Activated CD4-positive, alpha-beta T cell treated with anti-CD3 and anti-CD28 coated beads, Interleukin-2, amount 50 U/mL, for 48 hours (primary cell): ENCODE measurements around the gene PPP6R1.

ENCODE experiments used
- DNase-seq, 2 experiments: peaks; one replicate each; pipeline ENCODE4 v3.0.0-alpha.2; 2020

The PPP6R1 gene

GRCh38 chr19:55279770-55280643, 21.2 kb upstream of the PPP6R1 start, which contains the start of gene HSPBP1:
HSPBP1 (minus strand) TSS chr19:55280110; CDS start chr19:55279608, 502 bp downstream.
- DNase-seq: peak; percentile 96

GRCh38 chr19:55279340-55279739, 20.5 kb upstream of the PPP6R1 start:
- no peak for DNase-seq

GRCh38 chr19:55278391-55279135, 19.7 kb upstream of the PPP6R1 start:
- no peak for DNase-seq

- no peak for DNase-seq
Measured at GRCh38 chr19:55277494-55277893, 18.7 kb upstream of the PPP6R1 start.

- no peak for DNase-seq
Measured at GRCh38 chr19:55276720-55277430, 18.1 kb upstream of the PPP6R1 start.

- DNase-seq: no peak
Measured at GRCh38 chr19:55275851-55276719, 17.3 kb upstream of the PPP6R1 start.

GRCh38 chr19:55273978-55274707, 15.3 kb upstream of the PPP6R1 start:
- no peak for DNase-seq

GRCh38 chr19:55272142-55272541, 13.3 kb upstream of the PPP6R1 start:
- no peak for DNase-seq

- no peak for DNase-seq
Measured at GRCh38 chr19:55270172-55270942, 11.5 kb upstream of the PPP6R1 start.

- DNase-seq: no peak
Measured at GRCh38 chr19:55269299-55269698, 10.5 kb upstream of the PPP6R1 start.

- no peak for DNase-seq
Measured at GRCh38 chr19:55266840-55267239, 8.0 kb upstream of the PPP6R1 start.

- no peak for DNase-seq
Measured at GRCh38 chr19:55266404-55266803, 7.6 kb upstream of the PPP6R1 start.

GRCh38 chr19:55265723-55266386, 7.0 kb upstream of the PPP6R1 start:
- no peak for DNase-seq

- DNase-seq: no peak
Measured at GRCh38 chr19:55265173-55265572, 6.4 kb upstream of the PPP6R1 start.

- no peak for DNase-seq
Measured at GRCh38 chr19:55264531-55264930, 5.7 kb upstream of the PPP6R1 start.

GRCh38 chr19:55262359-55262758, 3.5 kb upstream of the PPP6R1 start:
- no peak for DNase-seq

- no peak for DNase-seq
Measured at GRCh38 chr19:55261671-55262126, 2.9 kb upstream of the PPP6R1 start.

GRCh38 chr19:55259540-55260210, 858 bp upstream of the PPP6R1 start:
- no peak for DNase-seq

- peak; percentile 39 to 51 for DNase-seq
Measured at GRCh38 chr19:55258476-55258827, 365 bp downstream of the PPP6R1 start.
